CD4-positive, alpha-beta memory T cell (primary cell): Measurements from ENCODE around the gene AAR2. TPM values are rescaled to one million over a fixed set of nuclear protein-coding genes. Genes with fewer than 3 reads are reported as not detected.
A peak's percentile ranks its signal among the peaks of the same experiment; 100 is the strongest.

Experiments
- CTCF ChIA-PET: fragments of 350-600 bp; sonication (Branson Sonifier 250); formaldehyde crosslinking; loops from one replicate; lab custom pipeline; 2021; ENCODE audit warnings: inconsistent platforms; ENCODE audit not compliant: partially characterized antibody; lab: Charles Lee
- POLR2A ChIA-PET: fragments of 350-600 bp; sonication (Branson Sonifier 250); formaldehyde crosslinking; loops from one replicate; lab custom pipeline; 2021; ENCODE audit not compliant: partially characterized antibody; lab: Charles Lee
- DNase-seq, 5 donors: peaks; one replicate each; pipeline versions ENCODE4 v3.0.0 to v3.0.0-alpha.2; 2020 to 2022; ENCODE audit warnings: mixed read lengths in 1 of 5
- H3K27ac ChIP-seq: one replicate; pipeline ENCODE4 v1.7.0; 2013; ENCODE audit warnings: low read depth, low read length
- H3K27me3 ChIP-seq: 2 replicates; pipeline ENCODE4 v1.7.0; 2013; ENCODE audit warnings: mild to moderate bottlenecking, low read length, moderate library complexity; ENCODE audit not compliant: insufficient read depth
- H3K36me3 ChIP-seq: 2 replicates; pipeline ENCODE4 v1.7.0; 2013; ENCODE audit warnings: mild to moderate bottlenecking, low read length, moderate library complexity; ENCODE audit not compliant: insufficient read depth
- H3K4me1 ChIP-seq: 2 replicates; pipeline ENCODE4 v1.7.0; 2013; ENCODE audit warnings: mild to moderate bottlenecking, low read length, moderate library complexity; ENCODE audit not compliant: insufficient read depth
- H3K4me3 ChIP-seq, 2 donors: one replicate each; pipeline ENCODE4 v1.7.0; 2013; ENCODE audit warnings: low read length in 2 of 2, mild to moderate bottlenecking in 1 of 2
- H3K9me3 ChIP-seq, 2 donors: one replicate each; pipeline ENCODE4 v1.7.0; 2013; ENCODE audit warnings: low read length in 2 of 2, control low read depth in 1 of 2; ENCODE audit not compliant: control insufficient read depth in 1 of 2
- H3K27ac Mint-ChIP-seq, 7 donors: one replicate each; pipeline ENCODE4 v1.8.0; 2020 to 2021; ENCODE audit warnings: mixed read lengths in 7 of 7, mild to moderate bottlenecking in 6 of 7, inconsistent platforms in 3 of 7, moderate library complexity in 3 of 7
- H3K27me3 Mint-ChIP-seq, 2 donors: one replicate each; pipeline ENCODE4 v1.8.0; 2020 to 2021; ENCODE audit warnings: mixed read lengths in 2 of 2
- H3K36me3 Mint-ChIP-seq, 2 donors: one replicate each; pipeline ENCODE4 v1.8.0; 2020 to 2021; ENCODE audit warnings: mixed read lengths in 2 of 2, inconsistent platforms in 1 of 2, mild to moderate bottlenecking in 1 of 2
- H3K4me1 Mint-ChIP-seq, 4 donors: one replicate each; pipeline ENCODE4 v1.8.0; 2020 to 2021; ENCODE audit warnings: mixed read lengths in 4 of 4, mild to moderate bottlenecking in 1 of 4
- H3K4me3 Mint-ChIP-seq, 8 donors: one replicate each; pipeline ENCODE4 v1.8.0; 2020 to 2021; ENCODE audit warnings: mixed read lengths in 8 of 8, mild to moderate bottlenecking in 7 of 8, moderate library complexity in 6 of 8, inconsistent platforms in 3 of 8
- H3K9me3 Mint-ChIP-seq, 8 donors: one replicate each; pipeline ENCODE4 v1.8.0; 2020 to 2021; ENCODE audit warnings: mixed read lengths in 8 of 8, mild to moderate bottlenecking in 5 of 8, inconsistent platforms in 3 of 8, moderate library complexity in 1 of 8
- intact Hi-C: fragments of 100-400 bp; cut with micrococcal nuclease; formaldehyde crosslinking; loops from one replicate; pipeline ENCODE4 v1.15.1; 2023
- polyA plus RNA-seq, 2 donors: library from polyadenylated mRNA; unstranded; fragments of 300-500 nt; fragmentation: Illumina TruSeq; gene quantifications; one replicate each; pipeline ENCODE4 v1.2.3, GENCODE V29; 2021
- total RNA-seq, 2 experiments: library from RNA; stranded (reverse); gene quantifications; one replicate each; pipeline ENCODE4 v1.2.3, GENCODE V29; 2021

Gene AAR2
- total and polyA plus RNA-seq, 4 experiments from 2014 or later, result 21.7 to 54.3 (median 32.6) TPM

GRCh38 chr20:36246401-36246800 lies 10.1 kb downstream of the AAR2 start:
- Histone ChIP-seq H3K4me1 (peaks cover 9% of the 10 kb centered on the region), H3K27me3 (no peaks in the 10 kb centered on the region), H3K36me3 (peaks cover 48% of the 10 kb centered on the region), H3K9me3 (no peaks in the 10 kb centered on the region), H3K27ac (no peak overlapping the region), H3K4me3 (no peak overlapping the region)
- ChIA-PET POLR2A (no interaction called here), CTCF (no interaction called here)
- Mint-ChIP-seq H3K27ac (no peak overlapping the region), H3K27me3 (no peaks in the 10 kb centered on the region), H3K36me3 (peaks cover 46 to 75% of the 10 kb centered on the region in 2 donors), H3K4me1 (peaks cover 20 to 40% (median 26%) of the 10 kb centered on the region in 4 donors), H3K4me3 (no peak overlapping the region), H3K9me3 (peaks cover 0 to 2% (median 0%) of the 10 kb centered on the region in 8 donors)
- no peak for DNase-seq
- intact Hi-C loops, result no loop called here

- Mint-ChIP-seq H3K4me1 (peaks cover 24 to 48% (median 27%) of the 10 kb centered on the region in 4 donors), H3K9me3 (peaks cover 0 to 2% (median 0%) of the 10 kb centered on the region in 8 donors), H3K27ac (peak overlapping the region in 1 of 7 donors; percentile 16), H3K4me3 (peak overlapping the region in 1 of 8 donors; percentile 1), H3K36me3 (peaks cover 54 to 85% of the 10 kb centered on the region in 2 donors), H3K27me3 (no peaks in the 10 kb centered on the region)
- no peaks in the 10 kb centered on the region for H3K9me3 ChIP-seq
- peaks cover 9% of the 10 kb centered on the region for H3K4me1 ChIP-seq
- H3K36me3 ChIP-seq, result peaks cover 56% of the 10 kb centered on the region
- H3K27ac ChIP-seq, result no peak overlapping the region
- ChIA-PET POLR2A (no interaction called here), CTCF (no interaction called here)
- H3K27me3 ChIP-seq, result no peaks in the 10 kb centered on the region
- intact Hi-C loops, result no loop called here
- no peak overlapping the region for H3K4me3 ChIP-seq
- DNase-seq, result no peak
Observed at GRCh38 chr20:36248836-36249235, 12.6 kb downstream of the AAR2 start.

DNA sequence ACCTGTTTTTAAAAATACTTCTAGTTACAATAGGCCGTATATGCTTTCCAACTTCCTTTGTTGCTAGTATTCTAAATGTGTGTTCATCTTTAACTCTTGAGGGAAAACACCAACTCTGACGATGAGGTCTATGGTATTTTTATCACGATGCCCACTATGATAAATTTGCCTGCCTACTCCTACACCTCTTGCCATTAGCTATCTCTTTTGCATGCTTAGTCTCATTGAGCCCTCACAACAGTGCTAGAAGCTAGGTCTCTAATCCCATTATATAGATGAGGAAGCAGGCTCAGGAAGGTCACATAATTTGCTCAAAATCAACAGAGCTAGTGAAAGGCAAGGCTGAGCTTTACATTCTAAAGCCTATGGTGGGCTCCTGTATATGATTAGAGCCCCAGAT lies 13.2 kb downstream of the AAR2 start:
- CTCF ChIA-PET, result no interaction called here

GRCh38 chr20:36251426-36251825 lies 15.1 kb downstream of the AAR2 start:
- POLR2A ChIA-PET, result no interaction called here
- H3K27ac ChIP-seq, result no peak overlapping the region
- CTCF ChIA-PET, result no interaction called here
- no peaks in the 10 kb centered on the region for H3K27me3 ChIP-seq
- no peak overlapping the region for H3K4me3 Mint-ChIP-seq
- H3K36me3 Mint-ChIP-seq, result peaks cover 49 to 79% of the 10 kb centered on the region in 2 donors
- intact Hi-C loops, result no loop called here
- peaks cover 9% of the 10 kb centered on the region for H3K4me1 ChIP-seq
- peaks cover 22 to 41% (median 24%) of the 10 kb centered on the region in 4 donors for H3K4me1 Mint-ChIP-seq
- H3K27me3 Mint-ChIP-seq, result no peaks in the 10 kb centered on the region
- no peaks in the 10 kb centered on the region for H3K9me3 ChIP-seq
- H3K27ac Mint-ChIP-seq, result no peak overlapping the region
- DNase-seq, result no peak
- H3K36me3 ChIP-seq, result peaks cover 37% of the 10 kb centered on the region
- H3K9me3 Mint-ChIP-seq, result peaks cover 0 to 2% (median 0%) of the 10 kb centered on the region in 8 donors
- no peak overlapping the region for H3K4me3 ChIP-seq

More for the DNA sequence above, 13.2 kb downstream of the AAR2 start:
- Mint-ChIP-seq H3K4me1 (peaks cover 22 to 49% (median 25%) of the 10 kb centered on the region in 4 donors), H3K27me3 (no peaks in the 10 kb centered on the region), H3K27ac (peak overlapping the region in 2 of 7 donors; percentile 46 to 48), H3K9me3 (peaks cover 0 to 2% (median 0%) of the 10 kb centered on the region in 8 donors), H3K4me3 (no peak overlapping the region), H3K36me3 (peaks cover 50 to 85% of the 10 kb centered on the region in 2 donors)
- no peaks in the 10 kb centered on the region for H3K27me3 ChIP-seq
- no peak overlapping the region for H3K4me3 ChIP-seq
- peaks cover 50% of the 10 kb centered on the region for H3K36me3 ChIP-seq
- POLR2A ChIA-PET, result no interaction called here
- H3K27ac ChIP-seq, result no peak overlapping the region
- no peaks in the 10 kb centered on the region for H3K9me3 ChIP-seq
- no peak for DNase-seq
- intact Hi-C loops, result no loop called here
- peaks cover 9% of the 10 kb centered on the region for H3K4me1 ChIP-seq

DNA sequence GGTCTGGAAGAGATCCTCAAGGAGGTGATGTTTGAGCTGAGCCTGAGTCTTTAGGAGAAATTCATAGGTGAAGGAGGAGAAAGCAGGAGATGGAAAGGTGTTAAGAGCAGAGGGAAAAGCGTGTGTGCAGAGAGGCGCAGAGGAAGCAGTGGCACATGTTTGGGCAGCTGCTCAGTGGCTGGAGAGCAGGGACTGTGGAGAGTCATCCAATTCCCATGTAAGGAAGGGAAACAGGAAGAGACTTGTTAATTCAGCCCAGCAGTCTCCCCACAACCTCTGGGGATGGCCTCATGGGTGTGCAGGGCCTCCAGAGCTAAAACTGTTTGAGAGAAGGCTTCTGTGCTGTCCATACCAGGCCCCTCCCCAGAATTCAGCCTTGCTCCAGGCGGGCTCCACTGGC lies 16.2 kb downstream of the AAR2 start:
- peak overlapping the region in 3 of 7 donors; percentile 55 to 75 (median 67) for H3K27ac Mint-ChIP-seq
- intact Hi-C loops, result no loop called here
- Histone ChIP-seq H3K36me3 (peaks cover 35% of the 10 kb centered on the region), H3K4me1 (peaks cover 9% of the 10 kb centered on the region), H3K9me3 (no peaks in the 10 kb centered on the region), H3K4me3 (no peak overlapping the region), H3K27me3 (no peaks in the 10 kb centered on the region), H3K27ac (no peak overlapping the region)
- H3K4me3 Mint-ChIP-seq, result no peak overlapping the region
- peaks cover 0 to 2% (median 0%) of the 10 kb centered on the region in 8 donors for H3K9me3 Mint-ChIP-seq
- no peaks in the 10 kb centered on the region for H3K27me3 Mint-ChIP-seq
- DNase-seq, result no peak
- CTCF ChIA-PET, result no interaction called here
- peaks cover 21 to 41% (median 22%) of the 10 kb centered on the region in 4 donors for H3K4me1 Mint-ChIP-seq
- H3K36me3 Mint-ChIP-seq, result peaks cover 50 to 77% of the 10 kb centered on the region in 2 donors
- POLR2A ChIA-PET, result interaction anchor here (0.6 kb wide), 1 partner anchor 102 kb away, joined by 4 read pairs; no protein-coding TSS in a partner anchor

- no peak for DNase-seq
- H3K27ac Mint-ChIP-seq, result peak overlapping the region in 2 of 7 donors; percentile 20 to 50
- H3K9me3 ChIP-seq, result no peaks in the 10 kb centered on the region
- peaks cover 18 to 38% (median 19%) of the 10 kb centered on the region in 4 donors for H3K4me1 Mint-ChIP-seq
- ChIA-PET CTCF (no interaction called here), POLR2A (no interaction called here)
- H3K27me3 ChIP-seq, result no peaks in the 10 kb centered on the region
- no peak overlapping the region for H3K4me3 Mint-ChIP-seq
- H3K4me3 ChIP-seq, result no peak overlapping the region
- H3K36me3 ChIP-seq, result peaks cover 32% of the 10 kb centered on the region
- peaks cover 45 to 74% of the 10 kb centered on the region in 2 donors for H3K36me3 Mint-ChIP-seq
- H3K4me1 ChIP-seq, result peaks cover 9% of the 10 kb centered on the region
- H3K27ac ChIP-seq, result no peak overlapping the region
- H3K27me3 Mint-ChIP-seq, result no peaks in the 10 kb centered on the region
- intact Hi-C loops, result no loop called here
- peaks cover 0 to 2% (median 0%) of the 10 kb centered on the region in 8 donors for H3K9me3 Mint-ChIP-seq
Observed at GRCh38 chr20:36253036-36253435, 16.8 kb downstream of the AAR2 start.

DNA sequence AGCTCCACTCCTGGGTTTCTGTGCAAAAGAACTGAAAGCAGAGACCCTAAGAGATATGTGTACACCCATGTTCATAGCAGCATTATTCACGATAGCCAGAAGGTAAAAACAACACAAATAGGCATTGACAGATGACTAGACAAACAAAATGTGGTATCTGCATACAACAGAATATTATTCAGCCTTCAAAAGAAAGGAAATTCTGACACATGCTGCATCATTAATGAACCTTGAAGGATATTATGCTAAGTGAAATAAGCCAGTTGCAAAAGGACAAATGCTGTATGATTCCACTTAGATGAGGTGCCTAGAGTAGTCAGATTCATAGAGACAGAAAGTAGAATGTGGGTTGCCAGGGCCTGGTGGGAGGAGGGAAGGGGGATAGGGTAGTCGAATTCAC lies 17.8 kb downstream of the AAR2 start:
- Histone ChIP-seq H3K27ac (no peak overlapping the region), H3K9me3 (no peaks in the 10 kb centered on the region), H3K4me3 (no peak overlapping the region), H3K36me3 (peaks cover 31% of the 10 kb centered on the region), H3K27me3 (no peaks in the 10 kb centered on the region), H3K4me1 (peaks cover 9% of the 10 kb centered on the region)
- peaks cover 38 to 65% of the 10 kb centered on the region in 2 donors for H3K36me3 Mint-ChIP-seq
- peaks cover 10 to 28% (median 15%) of the 10 kb centered on the region in 4 donors for H3K4me1 Mint-ChIP-seq
- no peak for DNase-seq
- no peaks in the 10 kb centered on the region for H3K9me3 Mint-ChIP-seq
- no peak overlapping the region for H3K4me3 Mint-ChIP-seq
- H3K27me3 Mint-ChIP-seq, result no peaks in the 10 kb centered on the region
- ChIA-PET POLR2A (no interaction called here), CTCF (no interaction called here)
- H3K27ac Mint-ChIP-seq, result no peak overlapping the region
- intact Hi-C loops, result no loop called here
